MM.1S (cell line): ENCODE data around the gene FGFR2.

ENCODE experiments used
- EZH2 ChIP-seq: fragments of 300-600 bp; sonication (generic); optimal IDR thresholded peaks from 2 replicates; pipeline ENCODE3; 2017; ENCODE audit warnings: low read depth, mild to moderate bottlenecking, antibody characterized with exemption, low read length, mixed read lengths
- EZH2phosphoT487 ChIP-seq: fragments of 300-600 bp; sonication (generic); IDR thresholded peaks from 2 replicates; pipeline ENCODE4 v1.6.1; 2018; ENCODE audit warnings: antibody characterized with exemption, low read length
- TF ChIP-seq, protein P1 (sequence below): fragments of 300-600 bp; sonication (generic); IDR thresholded peaks from 2 replicates; pipeline ENCODE4 v1.5.1; 2016; ENCODE audit warnings: antibody characterized with exemption, low read length, mixed read lengths

DNA sequence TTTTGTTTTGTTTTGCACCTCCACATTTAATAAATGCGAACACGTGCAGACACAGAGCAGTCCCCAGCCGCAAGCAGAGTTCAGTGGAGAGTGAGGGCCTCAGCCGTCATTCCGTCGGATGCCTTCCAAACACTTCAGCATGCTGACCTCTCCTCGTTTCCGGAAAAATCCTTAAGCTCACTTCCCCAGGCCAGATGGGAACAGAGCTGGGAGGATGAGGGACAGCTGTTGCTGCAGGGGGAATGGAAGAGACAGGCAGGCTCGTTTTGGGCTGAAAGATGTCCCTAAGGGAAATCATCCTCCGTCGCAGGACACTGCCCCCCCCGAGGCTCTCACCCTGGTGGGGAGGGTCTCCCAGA, 17.2 kb upstream of the FGFR2 start:
- TF ChIP-seq, protein P1, sequence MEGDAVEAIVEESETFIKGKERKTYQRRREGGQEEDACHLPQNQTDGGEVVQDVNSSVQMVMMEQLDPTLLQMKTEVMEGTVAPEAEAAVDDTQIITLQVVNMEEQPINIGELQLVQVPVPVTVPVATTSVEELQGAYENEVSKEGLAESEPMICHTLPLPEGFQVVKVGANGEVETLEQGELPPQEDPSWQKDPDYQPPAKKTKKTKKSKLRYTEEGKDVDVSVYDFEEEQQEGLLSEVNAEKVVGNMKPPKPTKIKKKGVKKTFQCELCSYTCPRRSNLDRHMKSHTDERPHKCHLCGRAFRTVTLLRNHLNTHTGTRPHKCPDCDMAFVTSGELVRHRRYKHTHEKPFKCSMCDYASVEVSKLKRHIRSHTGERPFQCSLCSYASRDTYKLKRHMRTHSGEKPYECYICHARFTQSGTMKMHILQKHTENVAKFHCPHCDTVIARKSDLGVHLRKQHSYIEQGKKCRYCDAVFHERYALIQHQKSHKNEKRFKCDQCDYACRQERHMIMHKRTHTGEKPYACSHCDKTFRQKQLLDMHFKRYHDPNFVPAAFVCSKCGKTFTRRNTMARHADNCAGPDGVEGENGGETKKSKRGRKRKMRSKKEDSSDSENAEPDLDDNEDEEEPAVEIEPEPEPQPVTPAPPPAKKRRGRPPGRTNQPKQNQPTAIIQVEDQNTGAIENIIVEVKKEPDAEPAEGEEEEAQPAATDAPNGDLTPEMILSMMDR = no peak
- no peak for TF ChIP-seq EZH2
- no peak for TF ChIP-seq EZH2phosphoT487
